Stimulated activated CD8-positive, alpha-beta memory T cell treated with anti-CD3 and anti-CD28 coated beads, Interleukin-4, amount 100 ng/mL, for 4 hours (primary cell): ENCODE measurements around the gene PCDHGA12.

Experiments used
- DNase-seq, 2 donors: peaks; one replicate each; pipeline ENCODE4 v3.0.0-alpha.2; 2020; ENCODE audit warnings: low read depth in 2 of 2, low spot score in 1 of 2

Gene PCDHGA12

DNA sequence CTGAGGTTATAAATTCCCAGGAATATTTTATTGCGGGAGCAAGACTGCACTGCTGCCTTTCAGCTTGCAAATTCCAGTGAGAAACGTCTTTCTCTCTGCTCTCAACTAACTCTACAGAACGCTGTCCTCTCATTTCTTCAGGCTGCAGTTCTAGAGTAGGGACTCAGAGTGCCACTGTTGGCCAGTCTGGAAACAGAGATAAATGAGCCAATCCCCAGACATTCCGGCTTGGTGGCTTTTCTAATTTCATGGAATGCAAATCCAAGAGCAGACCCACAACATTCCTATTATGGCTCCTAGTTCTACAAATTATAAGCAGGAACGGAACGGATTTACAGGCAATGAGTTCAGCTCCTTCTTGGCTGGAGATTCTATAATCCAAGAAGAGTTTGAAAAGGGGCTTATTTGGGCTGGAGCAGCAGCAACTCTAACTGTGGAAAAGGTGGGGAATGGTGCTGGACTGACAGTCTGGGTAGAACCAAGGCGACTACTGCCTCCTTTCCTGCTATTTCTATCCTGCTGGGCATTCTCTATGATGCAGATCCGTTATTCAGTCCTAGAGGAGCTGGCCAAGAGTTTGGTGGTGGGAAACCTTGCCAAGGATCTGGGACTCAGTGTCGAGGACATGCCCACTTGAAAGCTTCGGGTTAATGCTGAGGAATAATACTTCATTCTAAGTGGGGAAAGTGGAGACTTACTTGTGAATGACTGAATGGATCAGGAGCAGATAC, 9.3 kb downstream of the PCDHGA12 start:
- DNase-seq: no peak

DNA sequence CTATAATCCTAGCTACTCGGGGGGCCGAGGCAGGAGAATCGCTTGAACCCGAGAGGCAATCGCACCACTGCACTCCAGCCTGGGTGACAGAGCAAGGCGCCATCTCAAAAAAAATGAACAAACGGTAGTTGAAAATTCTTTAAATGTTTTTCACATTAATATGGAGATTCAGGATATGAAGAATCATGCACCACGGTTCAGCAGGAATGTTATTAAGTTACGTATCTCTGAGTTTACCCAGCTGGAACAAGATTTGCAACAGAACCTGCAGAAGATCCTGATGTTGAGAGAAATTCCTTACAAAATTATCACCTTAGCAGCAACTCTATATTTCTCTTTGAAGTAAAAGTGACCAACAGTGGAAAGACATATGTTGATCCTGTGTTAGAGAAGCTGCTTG, 10.0 kb downstream of the PCDHGA12 start:
- DNase-seq: no peak

DNA sequence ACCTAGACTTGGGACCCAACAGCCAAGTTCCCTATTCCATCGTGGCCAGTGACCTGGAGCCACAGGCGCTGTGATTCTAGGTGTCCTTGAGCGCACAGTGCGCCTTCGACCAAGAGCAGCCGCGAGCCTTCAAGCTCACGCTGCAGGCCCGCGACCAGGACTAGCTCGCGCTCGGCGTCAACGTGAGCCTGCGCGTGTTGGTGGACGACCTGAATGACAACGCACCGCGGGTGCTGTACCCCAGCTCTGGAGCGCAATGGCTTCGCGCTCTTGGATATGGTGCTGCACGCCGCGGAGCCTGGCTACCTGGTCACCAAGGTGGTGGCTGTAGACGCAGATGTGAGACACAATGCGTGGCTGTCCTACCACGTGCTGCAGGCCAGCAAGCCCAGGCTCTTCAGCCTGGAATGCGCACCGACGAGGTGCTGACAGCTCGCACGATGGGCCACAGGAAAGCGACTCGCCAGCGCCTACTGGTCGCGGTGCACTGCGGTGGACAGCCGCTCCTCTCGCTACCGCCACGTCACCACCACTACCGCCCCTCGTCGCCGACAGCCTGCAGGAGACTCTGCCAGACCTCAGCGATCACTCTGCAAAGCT, 11.4 kb downstream of the PCDHGA12 start:
- DNase-seq: no peak

DNA sequence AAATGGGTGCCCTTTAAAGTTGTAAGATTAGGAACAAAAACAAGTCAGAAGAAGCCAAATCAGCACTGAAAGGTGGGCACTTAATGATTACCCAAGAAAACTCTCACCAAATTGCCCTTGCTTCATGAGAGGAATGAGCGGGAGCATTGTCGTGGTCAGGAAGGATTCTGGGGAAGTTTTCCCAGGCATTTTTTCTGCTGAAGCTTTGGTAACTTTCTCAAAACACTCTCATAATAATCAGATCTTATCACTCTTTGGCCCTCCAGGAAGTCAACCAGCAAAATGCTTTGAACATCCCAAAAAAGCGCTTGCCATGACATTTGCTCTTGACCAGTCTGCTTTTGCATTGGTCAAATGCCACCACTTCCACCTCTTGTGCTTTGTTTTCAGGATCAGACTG, 35.0 kb downstream of the PCDHGA12 start:
- DNase-seq: no peak

DNA sequence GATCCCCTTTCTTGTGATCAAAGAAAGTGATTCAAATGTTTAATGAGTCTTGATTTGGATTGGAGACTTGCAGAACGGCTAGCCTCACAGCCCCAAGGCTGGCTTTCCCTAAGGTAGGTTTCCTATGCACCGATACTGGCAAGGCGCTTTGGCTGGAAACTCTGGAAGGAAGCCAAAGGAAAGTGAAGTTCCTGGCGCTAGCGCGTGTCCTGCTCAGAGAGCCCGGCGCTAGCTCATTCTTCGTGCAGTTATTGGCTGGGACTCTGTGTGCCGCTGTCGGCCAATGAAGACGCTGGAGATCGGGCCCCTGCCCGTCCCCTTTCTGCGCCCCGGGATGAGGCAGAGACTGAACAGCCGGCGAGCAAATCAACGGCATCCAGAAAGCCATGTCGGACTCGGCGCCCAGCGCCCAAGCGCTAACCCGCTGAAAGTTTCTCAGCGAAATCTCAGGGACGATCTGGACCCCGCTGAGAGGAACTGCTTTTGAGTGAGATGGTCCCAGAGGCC, 45.4 kb downstream of the PCDHGA12 start, which contains the start of gene PCDHGC3:
TSS of gene PCDHGC3 (plus strand) at position 342 of the 507 bp plus-strand sequence. CDS start at position 493, 151 bp downstream.
- no peak for DNase-seq

DNA sequence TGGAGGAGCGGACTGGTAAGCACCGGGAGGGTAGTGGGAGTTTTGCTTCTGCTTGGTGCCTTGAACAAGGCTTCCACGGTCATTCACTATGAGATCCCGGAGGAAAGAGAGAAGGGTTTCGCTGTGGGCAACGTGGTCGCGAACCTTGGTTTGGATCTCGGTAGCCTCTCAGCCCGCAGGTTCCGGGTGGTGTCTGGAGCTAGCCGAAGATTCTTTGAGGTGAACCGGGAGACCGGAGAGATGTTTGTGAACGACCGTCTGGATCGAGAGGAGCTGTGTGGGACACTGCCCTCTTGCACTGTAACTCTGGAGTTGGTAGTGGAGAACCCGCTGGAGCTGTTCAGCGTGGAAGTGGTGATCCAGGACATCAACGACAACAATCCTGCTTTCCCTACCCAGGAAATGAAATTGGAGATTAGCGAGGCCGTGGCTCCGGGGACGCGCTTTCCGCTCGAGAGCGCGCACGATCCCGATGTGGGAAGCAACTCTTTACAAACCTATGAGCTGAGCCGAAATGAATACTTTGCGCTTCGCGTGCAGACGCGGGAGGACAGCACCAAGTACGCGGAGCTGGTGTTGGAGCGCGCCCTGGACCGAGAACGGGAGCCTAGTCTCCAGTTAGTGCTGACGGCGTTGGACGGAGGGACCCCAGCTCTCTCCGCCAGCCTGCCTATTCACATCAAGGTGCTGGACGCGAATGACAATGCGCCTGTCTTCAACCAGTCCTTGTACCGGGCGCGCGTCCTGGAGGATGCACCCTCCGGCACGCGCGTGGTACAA, 46.0 kb downstream of the PCDHGA12 start:
- no peak for DNase-seq

DNA sequence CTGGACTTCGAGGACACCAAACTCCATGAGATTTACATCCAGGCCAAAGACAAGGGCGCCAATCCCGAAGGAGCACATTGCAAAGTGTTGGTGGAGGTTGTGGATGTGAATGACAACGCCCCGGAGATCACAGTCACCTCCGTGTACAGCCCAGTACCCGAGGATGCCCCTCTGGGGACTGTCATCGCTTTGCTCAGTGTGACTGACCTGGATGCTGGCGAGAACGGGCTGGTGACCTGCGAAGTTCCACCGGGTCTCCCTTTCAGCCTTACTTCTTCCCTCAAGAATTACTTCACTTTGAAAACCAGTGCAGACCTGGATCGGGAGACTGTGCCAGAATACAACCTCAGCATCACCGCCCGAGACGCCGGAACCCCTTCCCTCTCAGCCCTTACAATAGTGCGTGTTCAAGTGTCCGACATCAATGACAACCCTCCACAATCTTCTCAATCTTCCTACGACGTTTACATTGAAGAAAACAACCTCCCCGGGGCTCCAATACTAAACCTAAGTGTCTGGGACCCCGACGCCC, 46.8 kb downstream of the PCDHGA12 start:
- no peak for DNase-seq

DNA sequence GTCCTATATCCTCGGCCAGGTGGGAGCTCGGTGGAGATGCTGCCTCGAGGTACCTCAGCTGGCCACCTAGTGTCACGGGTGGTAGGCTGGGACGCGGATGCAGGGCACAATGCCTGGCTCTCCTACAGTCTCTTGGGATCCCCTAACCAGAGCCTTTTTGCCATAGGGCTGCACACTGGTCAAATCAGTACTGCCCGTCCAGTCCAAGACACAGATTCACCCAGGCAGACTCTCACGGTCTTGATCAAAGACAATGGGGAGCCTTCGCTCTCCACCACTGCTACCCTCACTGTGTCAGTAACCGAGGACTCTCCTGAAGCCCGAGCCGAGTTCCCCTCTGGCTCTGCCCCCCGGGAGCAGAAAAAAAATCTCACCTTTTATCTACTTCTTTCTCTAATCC, 47.5 kb downstream of the PCDHGA12 start:
- no peak for DNase-seq

DNA sequence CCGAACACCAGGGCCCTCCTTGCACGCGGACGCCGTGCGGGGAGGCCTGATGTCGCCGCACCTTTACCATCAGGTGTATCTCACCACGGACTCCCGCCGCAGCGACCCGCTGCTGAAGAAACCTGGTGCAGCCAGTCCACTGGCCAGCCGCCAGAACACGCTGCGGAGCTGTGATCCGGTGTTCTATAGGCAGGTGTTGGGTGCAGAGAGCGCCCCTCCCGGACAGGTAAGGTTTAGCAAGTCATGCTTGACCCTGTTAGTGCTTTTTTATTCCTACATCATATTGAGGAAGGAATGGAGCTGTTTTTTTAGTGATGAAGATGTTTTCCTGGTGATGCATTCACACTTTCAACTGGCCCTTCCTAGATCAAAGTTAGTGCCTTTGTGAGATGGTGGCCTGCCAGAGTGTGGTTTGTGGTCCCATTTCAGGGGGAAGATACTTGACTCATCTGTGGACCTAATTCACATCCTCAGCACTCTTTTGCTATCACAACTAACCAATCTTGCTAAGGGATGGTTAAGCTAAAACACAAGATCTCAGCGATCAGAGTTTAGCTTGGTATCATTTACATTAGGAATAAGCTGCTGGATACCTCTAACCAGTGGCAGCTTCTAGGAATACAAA, 48.1 kb downstream of the PCDHGA12 start:
- no peak for DNase-seq

DNA sequence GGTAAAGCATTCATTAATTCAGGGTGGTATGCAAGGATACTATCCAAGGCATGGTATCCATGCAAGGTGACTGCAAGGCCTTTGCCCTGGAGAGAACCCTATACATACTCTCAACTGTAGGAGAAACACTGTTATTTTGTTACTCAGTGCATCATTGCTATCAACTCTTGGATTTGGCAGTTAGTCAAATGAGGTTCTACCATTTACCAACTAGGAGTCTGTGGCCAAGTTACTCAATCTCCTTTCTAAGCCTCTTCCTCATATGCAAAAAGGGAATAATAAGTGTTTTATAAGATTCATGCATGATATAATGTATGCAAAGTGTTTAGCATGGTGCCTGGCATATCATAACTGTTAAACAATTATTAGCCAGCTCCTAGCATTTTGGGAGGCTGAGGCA, 49.5 kb downstream of the PCDHGA12 start:
- no peak for DNase-seq
